Body of pancreas (tissue), 4 donors: ENCODE results near the gene LEFTY1.

Source experiments
- CTCF ChIP-seq, 7 experiments: fragments of 450-650 bp in 4 of 7; fragments of 200-600 bp in 3 of 7; sonication (generic) in 3 of 7; IDR thresholded peaks; one replicate each; pipeline ENCODE4 v1.5.1; 2016 to 2019; ENCODE audit warnings: antibody characterized with exemption in 7 of 7
- POLR2A ChIP-seq, 3 donors: fragments of 450-650 bp; IDR thresholded peaks; one replicate each; pipeline ENCODE4 v1.6.1; 2016; ENCODE audit warnings: antibody characterized with exemption in 3 of 3, mild to moderate bottlenecking in 2 of 3

DNA sequence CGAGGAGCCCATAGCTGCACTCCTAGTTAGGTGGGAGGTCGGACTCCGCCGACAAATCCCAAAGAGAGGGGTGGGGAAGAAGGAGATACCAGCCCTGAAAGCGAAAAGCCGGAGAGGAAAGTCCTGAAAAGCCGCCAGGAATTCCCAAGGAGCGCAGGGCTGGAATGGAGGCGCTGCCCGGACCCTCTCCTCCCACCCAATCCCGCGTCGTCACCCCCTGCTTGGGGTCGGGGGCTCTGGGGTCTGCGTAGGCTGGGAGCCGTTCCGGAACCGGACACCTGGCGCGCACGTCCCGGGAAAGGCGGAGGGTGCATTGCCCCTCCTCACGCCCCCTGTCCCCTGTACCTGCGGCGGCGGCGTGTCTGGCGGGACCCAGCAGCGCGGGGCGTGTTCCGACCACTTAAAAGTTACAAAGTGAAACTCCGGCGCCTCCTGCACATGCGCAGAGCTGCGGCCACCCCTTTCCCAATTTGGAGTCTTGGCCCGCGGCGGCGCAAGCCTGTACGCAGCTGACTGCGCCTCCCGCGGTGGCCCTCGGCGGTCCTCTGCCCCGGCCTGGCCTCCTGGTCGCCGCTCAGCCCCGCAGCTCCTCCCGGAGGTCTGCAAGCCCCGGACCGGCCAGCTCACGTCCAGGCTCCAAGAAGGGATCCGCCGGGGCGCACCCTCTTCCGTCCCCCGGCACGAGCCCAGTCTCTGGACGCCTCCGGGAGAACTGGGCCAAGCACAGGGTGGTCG, 6.8 kb downstream of the LEFTY1 start, which contains the start of gene TMEM63A:
- TF ChIP-seq CTCF (IDR thresholded peaks at IDR 0.05) (peak in 6 of 7 experiments; percentile 16 to 60 (median 52)), POLR2A (IDR thresholded peaks at IDR 0.05) (peak; percentile 82 to 91 (median 87))
